ENCODE data around the gene PRR5. TPM values are rescaled to one million over a fixed set of nuclear protein-coding genes. Genes with fewer than 3 reads are reported as not detected.
A peak's percentile ranks its signal among the peaks of the same experiment; 100 is the strongest.

The PRR5 gene
- total and polyA plus RNA-seq, 2 of the 13 experiments (the other 11 are each of a cell fraction or from before 2014, with no cell fraction given): 11.6 to 27.5 TPM

GRCh38 chr22:44685384-44686056, 16.5 kb upstream of the PRR5 start (continued):
- TF ChIP-seq ZNF772 (CRISPR knock-in tag; IDR thresholded peaks at IDR 0.05) (no peak), E2F5 (CRISPR knock-in tag; conservative IDR thresholded peaks at IDR 0.05) (no peak), SOX5 (CRISPR knock-in tag; IDR thresholded peaks at IDR 0.05; ENCODE audit: borderline replicate concordance) (no peak), PAX8 (CRISPR knock-in tag; IDR thresholded peaks at IDR 0.05; ENCODE audit: borderline replicate concordance) (no peak)

GRCh38 chr22:44686873-44687600, 15.0 kb upstream of the PRR5 start:
- no peaks in the 10 kb centered on the region for H3K9me3 ChIP-seq (ENCODE audit: low read length)
- H3K36me3 ChIP-seq (replicated peaks in 1 of 2; ENCODE audit: control insufficient read depth in 1 of 2, insufficient read depth in 2 of 2, low read length in 2 of 2): peaks cover 3 to 4% of the 10 kb centered on the region in 2 experiments; a peak in 2 of 5 replicates
- H3K79me2 ChIP-seq (ENCODE audit: insufficient read depth, low read length): peaks cover 28% of the 10 kb centered on the region
- H3K4me2 ChIP-seq (ENCODE audit: low read depth, low read length): no peak overlapping the region
- peaks cover 3% of the 10 kb centered on the region for H4K20me1 ChIP-seq (ENCODE audit: insufficient read depth, low read length)
- in situ Hi-C loops (cut with HindIII; ENCODE audit: extremely low pct_ligation_motif_present, low pct_unique_long_range_greater_than_20kb) (no loop called here), intact Hi-C loops (cut with micrococcal nuclease; ENCODE audit: unreplicated experiment) (no loop called here)
- H3K9ac ChIP-seq (ENCODE audit: insufficient read depth, low read depth, low read length): no peak overlapping the region
- ATAC-seq (no peak), DNase-seq (ENCODE audit: low spot score) (peak; percentile 52), FAIRE-seq (peak; percentile 50)
- H3K27me3 ChIP-seq (ENCODE audit: control insufficient read depth in 1 of 2, insufficient read depth in 2 of 2, low read length in 2 of 2): no peaks in the 10 kb centered on the region; a peak in 1 of 5 replicates
- ChIA-PET POLR2A (no interaction called here), CTCF (ENCODE audit: low intra/inter-chr PET ratio, low total read pairs) (no interaction called here)
- H2AFZ ChIP-seq (ENCODE audit: low read length): no peak overlapping the region
- no TSS peak for BruUV-seq (replicated peaks)
- H3K4me1 ChIP-seq (ENCODE audit: insufficient read depth, low read length): peaks cover 44% of the 10 kb centered on the region
- no peak overlapping the region for H3K4me3 ChIP-seq (replicated peaks in 1 of 3; ENCODE audit: insufficient read depth in 1 of 3, low read depth in 2 of 3, low read length in 3 of 3)
- WGBS (ENCODE audit: low lambda C conversion rate): 77% methylated on average over 10 of the region's 10 CpGs
- no peak overlapping the region for H3K27ac ChIP-seq (ENCODE audit: extremely low read length, insufficient read depth, low read length)
- TF ChIP-seq ZNF800 (CRISPR knock-in tag; IDR thresholded peaks at IDR 0.05) (no peak), PAXIP1 (CRISPR knock-in tag; conservative IDR thresholded peaks at IDR 0.05) (no peak), HOXA3 (CRISPR knock-in tag; IDR thresholded peaks at IDR 0.05) (no peak)
- TF ChIP-seq, protein P1, sequence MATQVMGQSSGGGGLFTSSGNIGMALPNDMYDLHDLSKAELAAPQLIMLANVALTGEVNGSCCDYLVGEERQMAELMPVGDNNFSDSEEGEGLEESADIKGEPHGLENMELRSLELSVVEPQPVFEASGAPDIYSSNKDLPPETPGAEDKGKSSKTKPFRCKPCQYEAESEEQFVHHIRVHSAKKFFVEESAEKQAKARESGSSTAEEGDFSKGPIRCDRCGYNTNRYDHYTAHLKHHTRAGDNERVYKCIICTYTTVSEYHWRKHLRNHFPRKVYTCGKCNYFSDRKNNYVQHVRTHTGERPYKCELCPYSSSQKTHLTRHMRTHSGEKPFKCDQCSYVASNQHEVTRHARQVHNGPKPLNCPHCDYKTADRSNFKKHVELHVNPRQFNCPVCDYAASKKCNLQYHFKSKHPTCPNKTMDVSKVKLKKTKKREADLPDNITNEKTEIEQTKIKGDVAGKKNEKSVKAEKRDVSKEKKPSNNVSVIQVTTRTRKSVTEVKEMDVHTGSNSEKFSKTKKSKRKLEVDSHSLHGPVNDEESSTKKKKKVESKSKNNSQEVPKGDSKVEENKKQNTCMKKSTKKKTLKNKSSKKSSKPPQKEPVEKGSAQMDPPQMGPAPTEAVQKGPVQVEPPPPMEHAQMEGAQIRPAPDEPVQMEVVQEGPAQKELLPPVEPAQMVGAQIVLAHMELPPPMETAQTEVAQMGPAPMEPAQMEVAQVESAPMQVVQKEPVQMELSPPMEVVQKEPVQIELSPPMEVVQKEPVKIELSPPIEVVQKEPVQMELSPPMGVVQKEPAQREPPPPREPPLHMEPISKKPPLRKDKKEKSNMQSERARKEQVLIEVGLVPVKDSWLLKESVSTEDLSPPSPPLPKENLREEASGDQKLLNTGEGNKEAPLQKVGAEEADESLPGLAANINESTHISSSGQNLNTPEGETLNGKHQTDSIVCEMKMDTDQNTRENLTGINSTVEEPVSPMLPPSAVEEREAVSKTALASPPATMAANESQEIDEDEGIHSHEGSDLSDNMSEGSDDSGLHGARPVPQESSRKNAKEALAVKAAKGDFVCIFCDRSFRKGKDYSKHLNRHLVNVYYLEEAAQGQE (IDR thresholded peaks at IDR 0.05; ENCODE audit: borderline replicate concordance in 1 of 2, low read depth in 1 of 2, low read length in 2 of 2): no peak
- TF ChIP-seq, protein P2, sequence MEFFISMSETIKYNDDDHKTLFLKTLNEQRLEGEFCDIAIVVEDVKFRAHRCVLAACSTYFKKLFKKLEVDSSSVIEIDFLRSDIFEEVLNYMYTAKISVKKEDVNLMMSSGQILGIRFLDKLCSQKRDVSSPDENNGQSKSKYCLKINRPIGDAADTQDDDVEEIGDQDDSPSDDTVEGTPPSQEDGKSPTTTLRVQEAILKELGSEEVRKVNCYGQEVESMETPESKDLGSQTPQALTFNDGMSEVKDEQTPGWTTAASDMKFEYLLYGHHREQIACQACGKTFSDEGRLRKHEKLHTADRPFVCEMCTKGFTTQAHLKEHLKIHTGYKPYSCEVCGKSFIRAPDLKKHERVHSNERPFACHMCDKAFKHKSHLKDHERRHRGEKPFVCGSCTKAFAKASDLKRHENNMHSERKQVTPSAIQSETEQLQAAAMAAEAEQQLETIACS (CRISPR knock-in tag; IDR thresholded peaks at IDR 0.05): no peak
